IPS-NIHi7 (cell line): ENCODE data around the gene CIRBP.

Experiments
- DNase-seq: peaks from one replicate; pipeline ENCODE4 v3.0.0; 2012; ENCODE audit warnings: mixed read lengths; ENCODE audit errors: extremely low spot score

Gene CIRBP

DNA sequence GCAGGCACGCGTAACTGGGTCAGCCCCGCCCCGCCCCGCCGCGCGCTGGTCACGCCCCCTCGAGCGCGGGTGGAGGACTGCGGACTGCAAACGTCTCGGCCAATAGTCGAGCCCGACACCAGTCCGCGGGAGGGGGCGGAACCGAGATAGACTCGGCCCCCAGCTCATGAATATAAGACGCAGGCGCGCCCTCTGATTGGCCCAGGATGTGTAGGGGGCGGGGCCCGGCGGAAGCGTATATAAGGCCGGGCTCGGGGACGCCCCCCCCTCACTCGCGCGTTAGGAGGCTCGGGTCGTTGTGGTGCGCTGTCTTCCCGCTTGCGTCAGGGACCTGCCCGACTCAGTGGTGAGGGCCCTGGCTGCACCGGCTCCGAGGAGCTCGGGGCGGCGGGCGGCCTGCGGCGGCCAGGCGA, at the start of gene CIRBP:
Gene CIRBP, plus strand, starts transcription at position 268 of the 413 bp plus-strand sequence. CDS start 1,602 bp downstream, outside the sequence.
- DNase-seq: peak; percentile 95

DNA sequence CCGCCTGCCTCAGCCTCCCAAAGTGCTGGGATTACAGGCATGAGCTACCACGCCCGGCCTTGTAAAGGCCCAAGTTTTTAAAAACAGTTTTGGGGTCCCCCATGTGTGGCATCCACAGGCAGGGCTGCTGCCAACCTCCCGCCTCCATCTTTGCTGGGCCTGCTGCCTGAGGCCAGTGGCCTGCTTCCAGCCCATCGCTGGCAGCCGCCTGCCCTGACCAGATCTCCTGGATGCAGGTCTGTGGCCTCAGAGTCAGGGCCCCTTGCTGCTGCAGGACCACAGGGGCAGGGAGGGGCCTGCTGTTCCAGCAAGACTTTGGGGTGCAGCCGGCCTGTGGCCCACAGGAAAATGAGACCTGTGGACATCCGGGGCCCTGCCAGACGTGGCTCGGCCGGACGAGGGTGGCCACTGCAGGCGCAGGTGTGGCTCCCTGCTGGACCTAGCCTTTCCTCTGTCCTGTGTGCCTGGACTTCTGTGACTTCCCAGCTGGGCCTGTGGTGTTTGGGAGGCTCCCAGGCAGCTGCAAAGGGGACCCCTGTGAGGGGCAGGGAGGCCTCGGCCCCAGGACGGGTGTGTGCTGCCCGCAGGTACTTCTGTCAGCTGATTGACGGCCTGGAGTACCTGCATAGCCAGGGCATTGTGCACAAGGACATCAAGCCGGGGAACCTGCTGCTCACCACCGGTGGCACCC, 49.2 kb upstream of the CIRBP start:
- no peak for DNase-seq

DNA sequence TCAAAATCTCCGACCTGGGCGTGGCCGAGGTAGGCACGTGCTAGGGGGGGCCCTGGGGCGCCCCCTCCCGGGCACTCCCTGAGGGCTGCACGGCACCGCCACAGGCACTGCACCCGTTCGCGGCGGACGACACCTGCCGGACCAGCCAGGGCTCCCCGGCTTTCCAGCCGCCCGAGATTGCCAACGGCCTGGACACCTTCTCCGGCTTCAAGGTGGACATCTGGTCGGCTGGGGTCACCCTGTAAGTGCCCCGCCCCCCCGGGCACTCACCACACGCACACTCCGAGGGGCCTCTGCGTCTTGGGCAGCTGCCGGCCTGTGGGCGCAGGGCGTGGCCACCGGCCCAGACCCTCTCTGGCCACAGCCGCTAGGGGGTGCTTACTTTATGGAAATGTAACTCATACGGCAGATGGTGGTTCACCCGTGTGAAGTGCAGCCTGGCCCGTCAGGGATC, 48.6 kb upstream of the CIRBP start:
- DNase-seq: no peak

DNA sequence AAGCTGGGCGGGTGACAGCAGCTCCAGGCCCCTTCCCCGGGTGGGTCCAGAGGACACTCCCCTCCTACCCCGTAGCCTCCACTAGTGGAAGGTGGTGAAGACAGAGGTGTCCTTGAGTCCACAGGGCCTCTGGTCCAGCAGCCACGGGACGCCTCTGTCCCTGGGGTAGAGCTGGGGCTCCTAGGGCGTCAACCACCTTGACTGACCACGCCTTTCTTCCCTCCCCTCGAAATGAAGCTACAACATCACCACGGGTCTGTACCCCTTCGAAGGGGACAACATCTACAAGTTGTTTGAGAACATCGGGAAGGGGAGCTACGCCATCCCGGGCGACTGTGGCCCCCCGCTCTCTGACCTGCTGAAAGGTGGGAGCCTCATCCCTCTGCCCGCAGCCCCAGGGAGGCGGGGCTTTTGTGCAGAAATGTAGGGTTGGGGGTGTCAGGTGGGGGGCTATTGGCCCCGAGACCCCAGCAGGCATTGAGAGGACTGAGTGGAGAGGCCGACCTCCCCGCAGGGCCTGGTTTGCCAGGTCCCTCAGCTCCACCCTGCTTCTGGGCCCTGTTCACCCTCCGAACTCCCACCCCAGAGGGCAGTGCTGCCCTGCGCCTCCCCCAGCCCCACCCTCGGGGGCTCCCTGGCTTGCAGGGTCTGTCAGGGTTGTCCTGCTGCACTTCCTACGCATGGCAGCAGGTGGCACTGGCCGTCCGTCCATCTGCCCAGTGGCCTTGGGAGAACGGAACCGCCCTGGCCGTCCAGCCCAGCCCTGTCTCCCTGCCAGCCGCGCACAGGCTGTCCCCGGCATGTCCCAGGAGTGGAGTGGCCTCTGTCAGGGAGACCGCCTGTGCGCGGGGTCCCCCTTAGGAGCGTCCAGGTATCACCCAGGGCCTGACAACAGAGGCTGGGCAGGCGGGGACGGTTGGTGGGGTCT, 47.9 kb upstream of the CIRBP start:
- peak; percentile 63 for DNase-seq

DNA sequence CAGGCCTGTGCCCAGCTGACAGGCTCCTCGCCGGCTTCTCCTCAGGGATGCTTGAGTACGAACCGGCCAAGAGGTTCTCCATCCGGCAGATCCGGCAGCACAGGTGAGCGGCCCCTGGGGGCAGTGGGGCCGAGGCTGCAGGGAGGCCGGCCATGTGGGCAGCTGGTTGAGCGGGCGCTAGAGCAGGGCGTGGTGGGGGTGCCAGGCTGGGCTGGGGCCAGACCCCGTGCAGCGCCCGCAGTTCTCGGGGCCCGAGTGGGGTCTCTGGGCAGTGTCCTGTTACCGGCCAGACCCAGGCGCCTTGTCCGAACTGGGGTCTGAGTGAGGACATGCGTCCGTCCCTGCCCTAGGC, 47.3 kb upstream of the CIRBP start:
- no peak for DNase-seq

DNA sequence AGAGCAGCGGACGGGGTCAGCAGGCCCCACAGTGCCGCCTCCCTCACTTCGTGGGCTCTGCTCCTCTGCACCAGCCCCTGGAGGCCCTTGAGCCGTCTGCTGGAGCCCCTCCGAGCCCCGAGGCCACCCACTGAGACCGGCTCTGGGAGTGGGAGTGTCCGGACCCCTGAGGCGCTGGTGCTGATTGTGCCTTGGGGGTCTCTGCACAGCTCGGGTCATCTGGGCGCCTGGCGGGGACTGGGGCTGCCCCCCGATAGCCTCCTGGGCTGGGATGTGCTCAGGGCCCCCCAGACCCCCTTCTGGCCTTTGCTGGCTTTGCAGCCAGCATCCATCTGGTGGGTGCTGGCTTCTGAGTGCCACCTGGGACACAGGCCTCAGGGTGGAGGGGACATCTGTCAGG, 46.7 kb upstream of the CIRBP start:
- no peak for DNase-seq

DNA sequence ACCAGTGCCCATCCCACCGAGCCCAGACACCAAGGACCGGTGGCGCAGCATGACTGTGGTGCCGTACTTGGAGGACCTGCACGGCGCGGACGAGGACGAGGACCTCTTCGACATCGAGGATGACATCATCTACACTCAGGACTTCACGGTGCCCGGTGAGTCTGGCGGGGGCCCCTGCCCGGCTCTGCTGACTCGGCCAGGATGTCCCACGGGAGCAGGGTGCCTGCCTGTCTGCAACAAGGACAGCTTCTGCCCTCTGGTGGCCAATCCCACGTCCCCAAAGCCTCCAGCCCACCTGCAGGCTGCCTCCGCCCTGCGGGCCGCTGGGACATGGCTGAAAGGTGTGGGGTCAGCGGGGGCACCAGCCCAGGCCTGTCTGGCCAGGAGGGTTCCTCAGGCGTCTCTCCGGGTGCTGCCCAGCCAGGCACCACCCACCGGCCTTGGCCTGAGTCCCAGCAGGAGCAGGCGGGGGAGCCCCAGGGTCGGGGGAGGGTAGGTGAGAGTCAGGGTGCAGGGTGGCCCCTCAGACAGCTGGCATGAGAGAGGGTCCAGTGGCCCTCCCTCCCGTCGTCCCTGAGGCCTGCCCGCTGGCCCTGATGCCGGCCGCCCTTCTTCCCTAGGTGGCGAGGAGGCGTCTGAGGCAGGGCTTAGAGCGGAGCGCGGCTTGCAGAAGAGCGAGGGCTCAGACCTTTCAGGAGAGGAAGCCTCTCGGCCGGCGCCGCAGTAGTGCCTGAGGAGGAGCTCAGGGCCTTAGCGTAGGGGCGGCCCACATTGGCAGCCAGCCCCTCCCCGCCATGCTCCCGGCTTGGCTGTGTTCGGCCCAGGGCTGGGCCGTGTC, 45.9 kb upstream of the CIRBP start:
- DNase-seq: peak; percentile 75

DNA sequence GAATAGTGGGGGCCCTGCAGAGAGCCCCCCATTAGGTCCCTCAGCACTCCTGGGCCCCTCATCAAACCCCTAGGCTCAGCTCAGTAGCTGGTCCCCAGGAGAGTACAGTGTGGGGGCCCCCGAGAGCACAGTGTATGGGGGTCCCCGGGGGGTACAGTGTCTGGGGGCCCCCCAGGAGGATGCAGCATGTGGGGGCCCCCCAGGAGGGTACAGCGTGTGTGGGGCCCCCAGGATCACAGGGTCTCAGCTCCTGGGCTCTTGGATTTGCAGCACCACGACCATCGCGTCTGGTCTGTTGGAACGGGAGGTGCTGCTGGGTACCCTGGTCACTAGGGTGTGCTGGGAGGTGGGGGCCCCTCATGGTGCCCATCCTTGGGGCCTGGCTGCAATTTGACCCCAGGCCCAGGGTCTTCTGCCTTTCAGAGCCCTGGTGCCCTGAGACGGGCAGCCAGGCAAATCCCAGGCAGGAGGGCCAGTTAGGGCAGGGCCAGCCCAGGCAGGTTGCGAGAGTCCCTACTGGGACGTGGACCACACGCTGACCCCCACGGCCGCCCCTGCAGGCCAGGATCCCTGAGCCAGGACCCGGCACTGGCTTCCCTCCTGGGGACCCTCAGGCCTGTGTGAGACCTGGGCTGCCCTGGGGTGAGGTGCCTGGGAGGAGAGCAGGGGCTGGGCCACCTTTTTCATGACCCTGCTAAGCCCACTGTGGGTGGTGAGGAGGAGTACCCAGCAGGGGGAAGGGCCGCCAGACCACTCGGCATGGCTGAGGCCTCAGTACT, 44.9 kb upstream of the CIRBP start:
- DNase-seq: no peak

DNA sequence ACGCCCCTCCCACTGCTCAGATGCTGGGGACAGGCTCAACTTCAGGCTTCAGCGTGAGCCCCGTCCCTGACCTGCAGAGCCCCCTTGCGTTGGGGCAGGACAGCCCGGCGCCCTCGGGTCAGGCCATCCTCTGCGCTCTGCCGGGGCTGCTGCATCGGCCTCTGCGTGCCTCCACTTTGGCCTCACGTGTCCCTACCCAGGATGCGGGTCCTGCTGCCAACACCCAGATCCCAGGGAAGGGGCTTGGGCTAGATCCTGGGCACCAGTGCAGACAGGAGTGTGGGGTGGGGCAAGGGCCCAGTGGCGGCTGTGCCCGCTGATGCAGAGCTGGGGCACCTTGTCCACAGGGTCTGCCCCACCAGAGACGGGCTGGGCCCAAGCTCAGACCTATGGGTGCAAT, 44.3 kb upstream of the CIRBP start:
- DNase-seq: no peak

DNA sequence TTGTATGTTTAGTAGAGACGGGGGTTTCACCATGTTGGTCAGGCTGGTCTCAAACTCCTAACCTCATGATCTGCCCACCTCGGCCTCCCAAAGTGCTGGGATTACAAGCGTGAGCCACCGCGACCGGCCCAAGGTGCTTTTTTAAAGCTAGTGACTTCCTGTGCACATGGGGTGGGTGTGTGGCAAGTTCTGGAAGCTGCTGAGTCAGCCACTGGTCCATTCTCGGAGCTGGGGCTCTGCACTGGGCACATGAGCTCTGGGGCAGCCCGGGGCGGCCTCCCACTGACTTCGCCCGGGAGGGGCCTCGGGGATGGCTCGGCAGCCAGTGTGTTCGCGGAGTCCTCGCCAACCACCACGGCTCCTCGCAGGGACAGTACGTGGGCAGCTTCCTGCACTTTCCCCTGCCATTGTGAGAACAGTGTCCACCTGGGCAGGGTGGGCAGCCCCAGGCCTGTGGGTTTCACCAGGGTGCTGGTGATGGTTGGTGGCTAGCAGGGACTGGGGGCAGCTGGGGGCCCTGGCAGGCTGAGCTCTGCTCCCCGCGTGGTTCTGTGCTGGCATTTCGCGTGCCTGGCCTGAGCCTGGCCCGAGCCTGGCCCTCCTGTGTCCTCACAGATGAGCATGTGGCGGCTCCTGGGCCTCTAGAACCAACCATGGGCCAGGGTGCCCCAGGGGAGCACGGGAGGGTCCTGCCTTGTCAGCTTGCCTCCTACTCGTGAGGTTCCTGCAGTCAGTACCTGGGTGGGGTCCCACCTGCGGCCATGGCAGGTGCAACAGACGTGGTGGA, 43.5 kb upstream of the CIRBP start:
- DNase-seq: no peak

DNA sequence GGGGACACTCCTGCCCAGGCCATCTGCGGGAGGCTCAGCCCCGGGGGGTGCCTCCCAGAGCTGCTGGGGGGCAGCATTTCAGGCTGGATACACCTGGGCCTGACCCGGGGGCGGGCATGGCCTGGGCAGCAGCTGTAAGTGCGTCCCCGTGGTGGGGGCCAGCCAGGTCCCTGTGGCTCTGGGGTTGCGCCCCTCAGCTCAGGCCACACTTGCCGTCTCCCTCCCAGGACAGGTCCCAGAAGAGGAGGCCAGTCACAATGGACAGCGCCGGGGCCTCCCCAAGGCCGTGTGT, 43.0 kb upstream of the CIRBP start:
- DNase-seq: no peak

DNA sequence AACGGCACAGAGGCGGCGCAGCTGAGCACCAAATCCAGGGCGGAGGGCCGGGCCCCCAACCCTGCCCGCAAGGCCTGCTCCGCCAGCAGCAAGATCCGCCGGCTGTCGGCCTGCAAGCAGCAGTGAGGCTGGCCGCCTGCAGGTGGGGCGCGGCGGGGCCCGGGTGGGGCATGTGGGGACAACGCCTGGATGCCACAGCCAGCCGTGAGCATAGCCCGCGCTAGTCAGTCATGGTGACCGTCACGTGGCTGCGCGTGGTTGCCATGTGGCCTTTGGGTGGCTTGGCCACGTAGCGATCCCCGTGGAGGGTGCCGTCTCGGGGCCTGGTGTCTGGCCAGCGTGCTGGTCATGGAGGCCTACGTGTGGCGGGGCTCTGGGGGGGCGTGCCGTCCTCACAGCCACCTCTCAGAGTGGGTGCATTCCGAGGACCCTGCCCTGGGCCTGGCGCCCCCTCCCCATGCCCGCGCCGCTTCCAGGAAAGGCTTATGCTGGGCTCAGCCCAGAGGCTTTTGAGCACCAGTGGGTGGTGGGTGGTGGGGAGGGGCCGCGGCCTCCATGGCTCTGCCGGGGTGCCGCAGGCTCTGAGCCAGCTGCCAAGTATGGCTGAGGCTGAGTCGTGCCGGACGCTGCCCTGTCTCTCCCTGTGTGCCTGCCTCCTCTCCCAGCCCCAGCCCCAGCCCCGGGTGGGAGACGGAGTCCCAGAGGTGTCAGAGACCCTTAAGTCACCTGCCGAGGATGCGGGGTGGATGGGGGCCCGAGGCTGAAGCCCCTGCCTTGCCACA, 42.4 kb upstream of the CIRBP start:
- no peak for DNase-seq

DNA sequence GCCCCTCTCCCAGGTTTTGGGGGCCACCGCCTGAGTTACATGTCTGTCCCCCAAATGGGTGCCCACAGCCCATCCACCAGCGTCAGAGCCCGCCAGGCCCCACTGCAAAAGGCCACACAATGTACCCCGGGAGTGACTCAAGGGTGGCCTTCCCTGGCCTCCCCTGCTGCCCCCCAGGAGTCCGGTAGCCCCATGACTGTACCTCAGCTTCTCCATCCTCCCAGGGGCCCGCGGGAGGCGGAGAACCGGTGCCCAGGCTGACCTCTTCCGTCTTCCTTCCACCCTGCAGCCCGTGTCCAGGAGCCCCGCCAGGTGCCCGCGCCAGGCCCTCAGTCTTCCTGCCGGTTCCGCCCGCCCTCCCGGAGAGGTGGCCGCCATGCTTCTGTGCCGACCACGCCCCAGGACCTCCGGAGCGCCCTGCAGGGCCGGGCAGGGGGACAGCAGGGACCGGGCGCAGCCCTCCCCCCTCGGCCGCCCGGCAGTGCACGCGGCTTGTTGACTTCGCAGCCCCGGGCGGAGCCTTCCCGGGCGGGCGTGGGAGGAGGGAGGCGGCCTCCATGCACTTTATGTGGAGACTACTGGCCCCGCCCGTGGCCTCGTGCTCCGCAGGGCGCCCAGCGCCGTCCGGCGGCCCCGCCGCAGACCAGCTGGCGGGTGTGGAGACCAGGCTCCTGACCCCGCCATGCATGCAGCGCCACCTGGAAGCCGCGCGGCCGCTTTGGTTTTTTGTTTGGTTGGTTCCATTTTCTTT, 41.7 kb upstream of the CIRBP start:
- DNase-seq: no peak

DNA sequence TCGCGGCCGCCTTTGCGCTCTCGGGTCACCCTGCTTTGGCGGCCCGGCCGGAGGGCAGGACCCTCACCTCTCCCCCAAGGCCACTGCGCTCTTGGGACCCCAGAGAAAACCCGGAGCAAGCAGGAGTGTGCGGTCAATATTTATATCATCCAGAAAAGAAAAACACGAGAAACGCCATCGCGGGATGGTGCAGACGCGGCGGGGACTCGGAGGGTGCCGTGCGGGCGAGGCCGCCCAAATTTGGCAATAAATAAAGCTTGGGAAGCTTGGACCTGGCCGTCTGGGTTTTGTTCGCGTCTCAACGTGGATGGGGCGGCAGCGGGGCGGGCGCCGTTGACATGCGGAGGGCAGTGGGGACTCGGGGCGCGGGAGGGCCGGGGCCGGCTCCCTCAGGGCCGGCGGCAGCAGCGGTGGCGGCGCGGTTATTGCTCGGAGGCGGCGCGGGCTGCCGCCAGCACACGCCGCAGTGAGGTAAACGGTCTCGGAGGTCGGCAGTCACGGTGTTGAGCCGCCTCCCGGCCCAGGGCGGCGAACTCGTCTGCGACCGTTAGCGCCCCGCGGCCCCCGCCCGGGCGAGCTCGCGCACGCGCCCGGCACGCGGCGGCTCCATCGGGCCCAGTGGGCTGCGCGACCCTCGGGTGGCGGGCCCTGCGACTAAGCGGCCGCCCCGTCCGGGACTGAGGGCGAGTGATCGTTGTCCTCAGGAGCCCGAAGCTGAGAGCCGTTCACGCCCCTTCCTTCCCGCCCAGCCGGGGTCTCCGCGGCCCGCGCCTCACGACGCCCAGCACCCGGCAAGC, 40.8 kb upstream of the CIRBP start:
- no peak for DNase-seq

DNA sequence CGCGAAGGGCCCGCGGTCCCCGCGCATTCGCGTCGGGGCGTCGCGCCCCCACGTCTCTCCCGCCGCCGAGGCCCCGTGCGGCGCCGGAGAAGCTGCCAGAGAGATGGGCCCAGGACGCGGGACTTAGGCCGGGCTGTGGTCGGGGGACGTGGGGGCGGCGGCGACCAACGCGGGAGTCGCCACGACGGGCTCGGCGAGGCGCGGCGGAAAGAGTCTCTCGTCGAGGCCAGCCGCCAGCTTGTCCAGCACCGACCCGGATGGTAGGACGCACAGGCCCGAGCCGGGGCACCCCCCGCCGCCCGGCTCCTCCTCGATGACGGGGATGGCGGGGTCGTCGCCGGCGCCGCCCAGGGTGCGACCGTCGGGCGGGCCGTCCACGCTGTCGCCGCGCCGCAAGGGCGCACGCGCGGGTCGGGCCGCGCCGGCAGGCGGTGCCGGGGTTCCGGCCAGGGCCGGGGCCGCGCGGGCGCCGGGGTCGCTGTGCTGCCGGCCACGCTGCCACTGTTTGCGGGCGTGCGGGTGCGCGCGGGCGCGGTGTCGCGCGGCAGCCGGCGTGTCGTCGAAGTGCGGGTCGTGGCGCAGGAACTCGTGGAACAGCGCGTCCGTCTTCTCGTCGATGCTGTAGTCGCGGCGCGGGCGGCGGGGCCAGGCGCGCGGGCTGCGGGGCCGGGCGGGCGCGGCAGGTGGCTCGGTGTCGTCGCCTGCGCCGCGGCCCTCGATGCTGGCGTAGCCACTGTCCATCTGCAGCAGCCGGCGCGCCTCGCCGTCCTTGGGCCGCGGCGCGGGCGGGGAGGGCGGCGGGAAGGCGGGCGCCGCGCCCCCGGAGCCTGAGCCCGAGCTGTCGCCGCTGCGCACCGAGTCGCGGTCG, 39.8 kb upstream of the CIRBP start:
- DNase-seq: no peak

DNA sequence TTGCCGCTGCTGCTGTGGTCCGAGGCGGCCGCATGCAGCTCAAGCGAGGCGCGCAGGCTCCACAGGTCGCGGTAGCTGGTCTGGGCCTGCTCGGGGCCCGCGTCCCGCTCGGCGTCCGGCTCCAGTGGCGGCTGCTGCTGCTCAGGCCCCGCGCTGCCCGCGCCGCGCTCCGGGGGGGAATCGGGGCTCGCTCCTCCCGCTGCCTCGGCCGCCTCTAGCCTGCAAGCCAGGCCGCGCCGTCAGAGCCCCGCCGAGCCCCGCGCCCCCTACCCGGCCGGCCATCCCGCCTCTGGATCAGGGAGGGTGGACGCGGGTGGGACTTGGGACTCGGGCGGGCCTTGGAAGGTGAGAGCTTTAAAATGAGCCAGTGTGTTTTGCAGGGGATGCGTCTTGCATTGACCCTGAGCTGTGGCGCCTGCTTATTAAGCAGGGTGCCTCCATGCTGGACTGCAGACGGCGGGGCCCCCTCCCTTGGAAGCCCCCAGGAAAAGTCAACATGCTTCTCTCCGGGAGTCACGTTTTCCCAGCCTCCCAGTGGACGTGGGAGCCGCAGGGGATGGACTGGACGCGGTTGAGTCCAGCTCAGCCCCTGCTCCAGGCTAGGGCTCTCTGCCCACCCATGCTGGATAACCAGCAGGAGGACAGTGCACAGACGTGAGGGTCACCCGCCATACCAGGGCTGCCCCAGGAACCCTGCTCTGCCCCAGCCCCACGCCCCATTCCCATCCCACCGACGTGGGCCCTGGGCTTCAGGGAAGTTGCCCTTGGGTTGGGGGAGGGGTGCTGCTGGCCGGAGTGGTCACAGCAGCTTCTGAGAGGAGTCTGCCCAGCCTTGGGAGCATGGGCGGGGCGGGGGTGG, 39.0 kb upstream of the CIRBP start:
- DNase-seq: no peak
